Neural cell (in vitro differentiated cells): ENCODE measurements around the gene MEF2D. TPM values are rescaled to one million over a fixed set of nuclear protein-coding genes. Genes with fewer than 3 reads are reported as not detected.

Experiments
- H2AFZ ChIP-seq: fragments of 200-600, 300-800 bp; sonication (generic), shearing (Covaris generic); 2 replicates; pipeline ENCODE4 v1.6.0; 2014; ENCODE audit warnings: low read depth, mild to moderate bottlenecking, antibody characterized with exemption, low read length, moderate library complexity
- H3F3A ChIP-seq: fragments of 200-600 bp; shearing (Covaris generic); 2 replicates; pipeline ENCODE4 v1.6.1; 2016; ENCODE audit warnings: mild to moderate bottlenecking, moderate library complexity, mixed read lengths, antibody characterized with exemption, low read length; ENCODE audit not compliant: insufficient read depth, poor library complexity, severe bottlenecking
- H3K27ac ChIP-seq: fragments of 200-600, 300-800 bp; sonication (generic), shearing (Covaris generic); 2 replicates; pipeline ENCODE4 v1.5.1; 2014; ENCODE audit warnings: mild to moderate bottlenecking, low read length, moderate library complexity
- H3K27me3 ChIP-seq: fragments of 300-800, 200-600 bp; sonication (generic), shearing (Covaris generic); 2 replicates; pipeline ENCODE4 v1.6.0; 2014; ENCODE audit warnings: mild to moderate bottlenecking, low read depth, low read length, moderate library complexity; ENCODE audit not compliant: insufficient read depth
- H3K36me3 ChIP-seq: fragments of 300-800, 200-600 bp; sonication (generic), shearing (Covaris generic); 2 replicates; pipeline ENCODE4 v1.5.1; 2014; ENCODE audit warnings: mild to moderate bottlenecking, antibody characterized with exemption, low read length, moderate library complexity; ENCODE audit not compliant: insufficient read depth
- H3K4me2 ChIP-seq: fragments of 300-800, 200-600 bp; sonication (generic), shearing (Covaris generic); 2 replicates; pipeline ENCODE4 v1.6.0; 2014; ENCODE audit warnings: mild to moderate bottlenecking, low read length
- H3K4me3 ChIP-seq: fragments of 300-800, 200-600 bp; sonication (generic), shearing (Covaris generic); 2 replicates; pipeline ENCODE4 v1.5.1; 2014; ENCODE audit warnings: mild to moderate bottlenecking, low read length, moderate library complexity
- H3K79me2 ChIP-seq: fragments of 200-600 bp; shearing (Covaris generic); replicated peaks from 2 replicates; pipeline ENCODE4 v1.6.0; 2014; ENCODE audit warnings: mild to moderate bottlenecking, low read length, moderate library complexity; ENCODE audit not compliant: insufficient read depth
- H3K9ac ChIP-seq: fragments of 300-800, 200-600 bp; sonication (generic), shearing (Covaris generic); 2 replicates; pipeline ENCODE4 v1.6.1; 2016; ENCODE audit warnings: mild to moderate bottlenecking, low read length, mixed read lengths
- H3K9me2 ChIP-seq: fragments of 200-600 bp; shearing (Covaris generic); 2 replicates; pipeline ENCODE4 v1.6.1; 2016; ENCODE audit warnings: mild to moderate bottlenecking, low read length, mixed read lengths; ENCODE audit not compliant: insufficient read depth
- H3K9me3 ChIP-seq: fragments of 200-600, 300-800 bp; sonication (generic), shearing (Covaris generic); 2 replicates; pipeline ENCODE4 v1.6.1; 2016; ENCODE audit warnings: mild to moderate bottlenecking, mixed run types, low read length, moderate library complexity, mixed read lengths
- H4K20me1 ChIP-seq: fragments of 200-600 bp; shearing (Covaris generic); 2 replicates; pipeline ENCODE4 v1.6.1; 2016; ENCODE audit warnings: mild to moderate bottlenecking, mixed run types; ENCODE audit not compliant: insufficient read depth
- EP300 ChIP-seq: fragments of 450-650 bp; conservative IDR thresholded peaks from 2 replicates; pipeline ENCODE4 v1.6.1; 2014; ENCODE audit warnings: antibody characterized with exemption, mild to moderate bottlenecking, moderate library complexity; ENCODE audit not compliant: poor library complexity, severe bottlenecking
- EZH2 ChIP-seq: fragments of 200-600, 300-800 bp; shearing (Covaris generic), sonication (generic); IDR thresholded peaks from 2 replicates; pipeline ENCODE4 v1.6.1; 2014; ENCODE audit warnings: antibody characterized with exemption, low read length, borderline replicate concordance, mild to moderate bottlenecking; ENCODE audit not compliant: insufficient read depth, poor library complexity, severe bottlenecking
- MXI1 ChIP-seq: fragments of 450-650 bp; conservative IDR thresholded peaks from 2 replicates; pipeline ENCODE4 v1.6.1; 2014; ENCODE audit warnings: antibody characterized with exemption, mild to moderate bottlenecking; ENCODE audit not compliant: poor library complexity, severe bottlenecking
- POLR2AphosphoS5 ChIP-seq: IDR thresholded peaks from 2 replicates; pipeline ENCODE4 v1.6.1; 2012
- RAD21 ChIP-seq: fragments of 450-650 bp; conservative IDR thresholded peaks from 2 replicates; pipeline ENCODE4 v1.6.1; 2014; ENCODE audit warnings: antibody characterized with exemption, mild to moderate bottlenecking, moderate library complexity
- SMC3 ChIP-seq: fragments of 450-650 bp; conservative IDR thresholded peaks from 2 replicates; pipeline ENCODE4 v1.6.1; 2014; ENCODE audit warnings: antibody characterized with exemption, mild to moderate bottlenecking, moderate library complexity; ENCODE audit not compliant: poor library complexity
- TAF1 ChIP-seq: IDR thresholded peaks from 2 replicates; pipeline ENCODE4 v1.6.1; 2012; ENCODE audit warnings: low read depth
- polyA plus RNA-seq: library from polyadenylated mRNA; depleted of rRNA; stranded (reverse); fragments of >200 nt; gene quantifications from 2 replicates; pipeline ENCODE4 v1.2.3, GENCODE V29; 2014
- TF ChIP-seq, protein P1 (sequence below): IDR thresholded peaks from 2 replicates; pipeline ENCODE4 v1.6.1; 2012; ENCODE audit warnings: borderline replicate concordance
- TF ChIP-seq, protein P2 (sequence below): fragments of 450-650 bp; IDR thresholded peaks from 2 replicates; pipeline ENCODE4 v1.5.1; 2014; ENCODE audit warnings: antibody characterized with exemption, mild to moderate bottlenecking, moderate library complexity; ENCODE audit not compliant: poor library complexity, severe bottlenecking

The MEF2D gene
- polyA plus RNA-seq, 1 donor from 2014 or later, result 4.7 TPM

DNA sequence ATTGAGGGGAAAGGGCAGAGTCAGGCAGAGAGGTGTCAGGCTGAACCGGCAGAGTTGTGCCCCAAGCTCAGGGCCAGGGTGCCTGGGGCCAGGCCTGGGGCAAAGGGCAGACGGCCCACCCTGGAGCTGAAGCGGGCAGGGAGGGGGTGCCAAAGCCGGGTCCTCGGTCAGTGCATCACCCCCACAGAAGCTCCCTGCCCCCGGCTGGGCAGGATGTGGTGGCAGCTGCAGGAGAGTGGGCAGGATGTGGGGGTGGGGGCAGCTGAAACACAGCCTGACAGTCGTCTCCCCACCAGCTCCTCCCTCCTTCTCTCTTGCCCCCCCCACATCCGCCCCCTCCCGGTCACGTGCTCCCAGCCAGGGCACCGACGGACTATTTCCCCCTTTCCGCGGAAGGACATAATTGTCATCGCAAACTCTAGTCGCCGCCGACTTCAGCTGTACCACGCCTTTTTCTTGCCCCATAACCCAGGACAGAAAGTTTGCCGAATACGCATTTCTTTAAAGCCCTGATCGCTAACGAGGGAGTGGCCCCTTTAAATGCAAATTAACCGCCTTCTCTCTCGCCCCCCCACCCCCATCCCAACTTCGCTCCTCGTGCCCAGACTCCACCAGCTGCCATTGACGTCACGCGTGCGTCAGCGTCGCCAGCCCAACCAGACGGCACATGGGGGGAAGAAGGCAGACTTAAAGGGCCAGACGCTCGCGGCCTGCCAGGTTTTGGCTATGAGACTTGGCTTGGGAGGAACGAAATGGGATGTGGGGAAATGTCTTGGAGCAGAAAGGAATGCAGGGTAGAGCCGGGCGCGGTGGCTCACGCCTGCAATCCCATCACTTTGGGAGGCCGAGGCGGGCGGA is 4.5 kb upstream of the MEF2D start:
- Histone ChIP-seq H3K79me2 (no peaks in the 10 kb centered on the region), H2AFZ (no peak overlapping the region), H3K4me2 (peak overlapping the region; percentile 17), H3F3A (no peaks in the 10 kb centered on the region), H3K9ac (peak overlapping the region; percentile 63), H3K9me3 (no peaks in the 10 kb centered on the region), H3K9me2 (no peaks in the 10 kb centered on the region), H4K20me1 (no peaks in the 10 kb centered on the region), H3K36me3 (no peaks in the 10 kb centered on the region), H3K4me3 (peak overlapping the region; percentile 62), H3K27me3 (no peaks in the 10 kb centered on the region), H3K27ac (peak overlapping the region; percentile 55)
- peak; percentile 13 for TF ChIP-seq SMC3
- TF ChIP-seq, protein P1, sequence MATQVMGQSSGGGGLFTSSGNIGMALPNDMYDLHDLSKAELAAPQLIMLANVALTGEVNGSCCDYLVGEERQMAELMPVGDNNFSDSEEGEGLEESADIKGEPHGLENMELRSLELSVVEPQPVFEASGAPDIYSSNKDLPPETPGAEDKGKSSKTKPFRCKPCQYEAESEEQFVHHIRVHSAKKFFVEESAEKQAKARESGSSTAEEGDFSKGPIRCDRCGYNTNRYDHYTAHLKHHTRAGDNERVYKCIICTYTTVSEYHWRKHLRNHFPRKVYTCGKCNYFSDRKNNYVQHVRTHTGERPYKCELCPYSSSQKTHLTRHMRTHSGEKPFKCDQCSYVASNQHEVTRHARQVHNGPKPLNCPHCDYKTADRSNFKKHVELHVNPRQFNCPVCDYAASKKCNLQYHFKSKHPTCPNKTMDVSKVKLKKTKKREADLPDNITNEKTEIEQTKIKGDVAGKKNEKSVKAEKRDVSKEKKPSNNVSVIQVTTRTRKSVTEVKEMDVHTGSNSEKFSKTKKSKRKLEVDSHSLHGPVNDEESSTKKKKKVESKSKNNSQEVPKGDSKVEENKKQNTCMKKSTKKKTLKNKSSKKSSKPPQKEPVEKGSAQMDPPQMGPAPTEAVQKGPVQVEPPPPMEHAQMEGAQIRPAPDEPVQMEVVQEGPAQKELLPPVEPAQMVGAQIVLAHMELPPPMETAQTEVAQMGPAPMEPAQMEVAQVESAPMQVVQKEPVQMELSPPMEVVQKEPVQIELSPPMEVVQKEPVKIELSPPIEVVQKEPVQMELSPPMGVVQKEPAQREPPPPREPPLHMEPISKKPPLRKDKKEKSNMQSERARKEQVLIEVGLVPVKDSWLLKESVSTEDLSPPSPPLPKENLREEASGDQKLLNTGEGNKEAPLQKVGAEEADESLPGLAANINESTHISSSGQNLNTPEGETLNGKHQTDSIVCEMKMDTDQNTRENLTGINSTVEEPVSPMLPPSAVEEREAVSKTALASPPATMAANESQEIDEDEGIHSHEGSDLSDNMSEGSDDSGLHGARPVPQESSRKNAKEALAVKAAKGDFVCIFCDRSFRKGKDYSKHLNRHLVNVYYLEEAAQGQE, result no peak
- TF ChIP-seq RAD21, result no peak
- no peak for TF ChIP-seq EZH2
- peak; percentile 64 for TF ChIP-seq MXI1
- TF ChIP-seq, protein P2, sequence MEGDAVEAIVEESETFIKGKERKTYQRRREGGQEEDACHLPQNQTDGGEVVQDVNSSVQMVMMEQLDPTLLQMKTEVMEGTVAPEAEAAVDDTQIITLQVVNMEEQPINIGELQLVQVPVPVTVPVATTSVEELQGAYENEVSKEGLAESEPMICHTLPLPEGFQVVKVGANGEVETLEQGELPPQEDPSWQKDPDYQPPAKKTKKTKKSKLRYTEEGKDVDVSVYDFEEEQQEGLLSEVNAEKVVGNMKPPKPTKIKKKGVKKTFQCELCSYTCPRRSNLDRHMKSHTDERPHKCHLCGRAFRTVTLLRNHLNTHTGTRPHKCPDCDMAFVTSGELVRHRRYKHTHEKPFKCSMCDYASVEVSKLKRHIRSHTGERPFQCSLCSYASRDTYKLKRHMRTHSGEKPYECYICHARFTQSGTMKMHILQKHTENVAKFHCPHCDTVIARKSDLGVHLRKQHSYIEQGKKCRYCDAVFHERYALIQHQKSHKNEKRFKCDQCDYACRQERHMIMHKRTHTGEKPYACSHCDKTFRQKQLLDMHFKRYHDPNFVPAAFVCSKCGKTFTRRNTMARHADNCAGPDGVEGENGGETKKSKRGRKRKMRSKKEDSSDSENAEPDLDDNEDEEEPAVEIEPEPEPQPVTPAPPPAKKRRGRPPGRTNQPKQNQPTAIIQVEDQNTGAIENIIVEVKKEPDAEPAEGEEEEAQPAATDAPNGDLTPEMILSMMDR, result no peak
- peak; percentile 81 for TF ChIP-seq EP300
- TF ChIP-seq TAF1, result no peak
- TF ChIP-seq POLR2AphosphoS5, result peak; percentile 26

DNA sequence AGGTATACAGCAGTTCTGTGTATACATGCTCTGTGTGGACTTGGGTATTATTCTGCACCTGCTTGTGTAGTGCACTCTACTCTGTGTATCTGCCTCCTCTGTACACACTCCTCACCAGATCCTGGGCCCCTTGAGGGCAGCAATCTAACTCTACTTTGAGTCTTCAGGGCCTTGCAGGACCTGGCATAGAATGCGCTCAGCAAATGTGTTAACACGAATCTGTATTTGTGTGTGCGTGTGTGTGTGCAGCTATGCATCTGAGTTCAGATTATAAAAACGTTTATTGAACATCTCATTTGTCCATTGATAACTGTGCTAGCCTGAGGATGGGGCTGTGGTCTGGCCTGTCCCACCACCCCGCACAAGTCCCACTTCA is 3.9 kb upstream of the MEF2D start:
- Histone ChIP-seq H2AFZ (no peak overlapping the region), H3K9ac (peak overlapping the region; percentile 63), H3K79me2 (peaks cover 2% of the 10 kb centered on the region), H3K27me3 (no peaks in the 10 kb centered on the region), H3K27ac (peak overlapping the region; percentile 55), H3F3A (no peaks in the 10 kb centered on the region), H3K9me3 (no peaks in the 10 kb centered on the region), H3K4me2 (no peak overlapping the region), H3K36me3 (no peaks in the 10 kb centered on the region), H3K4me3 (peak overlapping the region; percentile 62), H3K9me2 (no peaks in the 10 kb centered on the region), H4K20me1 (no peaks in the 10 kb centered on the region)
- no peak for TF ChIP-seq POLR2AphosphoS5
- TF ChIP-seq RAD21, result no peak
- TF ChIP-seq TAF1, result no peak
- TF ChIP-seq, protein P1, result no peak
- TF ChIP-seq, protein P2, result no peak
- TF ChIP-seq EP300, result no peak
- no peak for TF ChIP-seq MXI1
- no peak for TF ChIP-seq SMC3
